ENCODE results near the gene FAM120B. TPM values are rescaled to one million over a fixed set of nuclear protein-coding genes. Genes with fewer than 3 reads are reported as not detected.

Gene FAM120B
- total RNA-seq, 1 donor from 2014 or later, result 9.9 TPM

- Histone ChIP-seq H3K9me3 (no peaks in the 10 kb centered on the region), H3K4me1 (no peaks in the 10 kb centered on the region), H3K27me3 (no peaks in the 10 kb centered on the region), H3K36me3 (peaks cover 14 to 51% of the 10 kb centered on the region in 2 donors), H3K27ac (no peak overlapping the region), H3K4me3 (no peak overlapping the region)
- TF ChIP-seq CTCF (IDR thresholded peaks at IDR 0.05), result no peak
- intact Hi-C loops (cut with DNase I), result no loop called here
- DNase-seq (ENCODE audit: low spot score in 2 of 2), result no peak
Measured at GRCh38 chr6:170365121-170365520, 58.6 kb downstream of the FAM120B start.

- Histone ChIP-seq H3K4me3 (no peak overlapping the region), H3K27me3 (no peaks in the 10 kb centered on the region), H3K27ac (no peak overlapping the region), H3K4me1 (no peaks in the 10 kb centered on the region), H3K9me3 (no peaks in the 10 kb centered on the region), H3K36me3 (peaks cover 14 to 56% of the 10 kb centered on the region in 2 donors)
- TF ChIP-seq CTCF (IDR thresholded peaks at IDR 0.05), result no peak
- DNase-seq (ENCODE audit: low spot score in 2 of 2), result no peak
- intact Hi-C loops (cut with DNase I), result no loop called here
Measured at GRCh38 chr6:170365593-170365992, 59.0 kb downstream of the FAM120B start.

- no peak for DNase-seq (ENCODE audit: low spot score in 2 of 2)
- no peaks in the 10 kb centered on the region for H3K9me3 ChIP-seq
- no peak overlapping the region for H3K4me3 ChIP-seq
- H3K4me1 ChIP-seq, result no peaks in the 10 kb centered on the region
- no peak overlapping the region for H3K27ac ChIP-seq
- H3K36me3 ChIP-seq, result peaks cover 13 to 57% of the 10 kb centered on the region in 2 donors
- no peak for TF ChIP-seq CTCF (IDR thresholded peaks at IDR 0.05)
- intact Hi-C loops (cut with DNase I), result no loop called here
- no peaks in the 10 kb centered on the region for H3K27me3 ChIP-seq
Measured at GRCh38 chr6:170366248-170366960, 59.8 kb downstream of the FAM120B start.

- Histone ChIP-seq H3K9me3 (no peaks in the 10 kb centered on the region), H3K36me3 (peaks cover 11 to 52% of the 10 kb centered on the region in 2 donors), H3K4me1 (no peaks in the 10 kb centered on the region), H3K4me3 (no peak overlapping the region), H3K27me3 (no peaks in the 10 kb centered on the region), H3K27ac (no peak overlapping the region)
- no peak for TF ChIP-seq CTCF (IDR thresholded peaks at IDR 0.05)
- DNase-seq (ENCODE audit: low spot score in 2 of 2), result no peak
- intact Hi-C loops (cut with DNase I), result no loop called here
Measured at GRCh38 chr6:170367241-170367640, 60.7 kb downstream of the FAM120B start.

GRCh38 chr6:170368544-170368943 is 62.0 kb downstream of the FAM120B start:
- intact Hi-C loops (cut with DNase I), result no loop called here
- no peaks in the 10 kb centered on the region for H3K27me3 ChIP-seq
- peaks cover 8 to 39% of the 10 kb centered on the region in 2 donors for H3K36me3 ChIP-seq
- H3K9me3 ChIP-seq, result no peaks in the 10 kb centered on the region
- no peak for DNase-seq (ENCODE audit: low spot score in 2 of 2)
- H3K27ac ChIP-seq, result no peak overlapping the region
- no peak for TF ChIP-seq CTCF (IDR thresholded peaks at IDR 0.05)
- H3K4me1 ChIP-seq, result no peaks in the 10 kb centered on the region
- H3K4me3 ChIP-seq, result no peak overlapping the region

Data from ascending aorta (tissue), 2 donors.